Measurements from ENCODE around the gene DOHH.
A peak's percentile ranks its signal among the peaks of the same experiment; 100 is the strongest.

The DOHH gene

GRCh38 chr19:3500429-3501101 is at the start of gene DOHH:
DOHH (minus strand) TSS chr19:3500674; CDS start chr19:3496814, 3,860 bp downstream.
- DNase-seq (ENCODE audit: low spot score), result peak; percentile 87

- no peak for DNase-seq (ENCODE audit: low spot score)
Observed at GRCh38 chr19:3549816-3550215, 49.3 kb upstream of the DOHH start.

- DNase-seq (ENCODE audit: low spot score), result no peak
Observed at GRCh38 chr19:3548606-3549005, 48.1 kb upstream of the DOHH start.

- no peak for DNase-seq (ENCODE audit: low spot score)
Observed at GRCh38 chr19:3547767-3548282, 47.4 kb upstream of the DOHH start.

GRCh38 chr19:3547301-3547731 is 46.8 kb upstream of the DOHH start:
- no peak for DNase-seq (ENCODE audit: low spot score)

GRCh38 chr19:3546119-3546518 is 45.6 kb upstream of the DOHH start:
- DNase-seq (ENCODE audit: low spot score), result no peak

- DNase-seq (ENCODE audit: low spot score), result no peak
Observed at GRCh38 chr19:3545669-3546034, 45.2 kb upstream of the DOHH start.

- no peak for DNase-seq (ENCODE audit: low spot score)
Observed at GRCh38 chr19:3544742-3545668, 44.5 kb upstream of the DOHH start.

- DNase-seq (ENCODE audit: low spot score), result no peak
Observed at GRCh38 chr19:3544058-3544376, 43.5 kb upstream of the DOHH start.

- DNase-seq (ENCODE audit: low spot score), result no peak
Observed at GRCh38 chr19:3543150-3544057, 42.9 kb upstream of the DOHH start.

GRCh38 chr19:3539756-3540118 is 39.3 kb upstream of the DOHH start:
- no peak for DNase-seq (ENCODE audit: low spot score)

- no peak for DNase-seq (ENCODE audit: low spot score)
Observed at GRCh38 chr19:3538965-3539755, 38.7 kb upstream of the DOHH start, which contains the start of gene TEKTIP1. TEKTIP1 (plus strand) TSS chr19:3539174; CDS start chr19:3539178, 4 bp downstream.

- no peak for DNase-seq (ENCODE audit: low spot score)
Observed at GRCh38 chr19:3538258-3538929, 37.9 kb upstream of the DOHH start.

GRCh38 chr19:3537438-3538240 is 37.2 kb upstream of the DOHH start:
- no peak for DNase-seq (ENCODE audit: low spot score)

GRCh38 chr19:3537101-3537437 is 36.6 kb upstream of the DOHH start:
- DNase-seq (ENCODE audit: low spot score), result no peak

- no peak for DNase-seq (ENCODE audit: low spot score)
Observed at GRCh38 chr19:3536429-3537100, 36.1 kb upstream of the DOHH start.

- no peak for DNase-seq (ENCODE audit: low spot score)
Observed at GRCh38 chr19:3535981-3536380, 35.5 kb upstream of the DOHH start.

- DNase-seq (ENCODE audit: low spot score), result no peak
Observed at GRCh38 chr19:3535563-3535965, 35.1 kb upstream of the DOHH start.

GRCh38 chr19:3535235-3535535 is 34.7 kb upstream of the DOHH start:
- DNase-seq (ENCODE audit: low spot score), result no peak
